GM12875 (cell line): ENCODE measurements around the gene HS6ST1.

Experiments
- H3K4me3 ChIP-seq: one replicate; pipeline ENCODE4 v1.5.1; 2011; ENCODE audit warnings: low read depth, low read length, control low read depth
- TF ChIP-seq, protein P1 (sequence below): IDR thresholded peaks from 2 replicates; pipeline ENCODE4 v1.5.1; 2011; ENCODE audit warnings: low read depth, mild to moderate bottlenecking, control low read depth, inconsistent platforms, low read length, moderate library complexity, borderline replicate concordance; ENCODE audit not compliant: insufficient read depth

HS6ST1 gene

DNA sequence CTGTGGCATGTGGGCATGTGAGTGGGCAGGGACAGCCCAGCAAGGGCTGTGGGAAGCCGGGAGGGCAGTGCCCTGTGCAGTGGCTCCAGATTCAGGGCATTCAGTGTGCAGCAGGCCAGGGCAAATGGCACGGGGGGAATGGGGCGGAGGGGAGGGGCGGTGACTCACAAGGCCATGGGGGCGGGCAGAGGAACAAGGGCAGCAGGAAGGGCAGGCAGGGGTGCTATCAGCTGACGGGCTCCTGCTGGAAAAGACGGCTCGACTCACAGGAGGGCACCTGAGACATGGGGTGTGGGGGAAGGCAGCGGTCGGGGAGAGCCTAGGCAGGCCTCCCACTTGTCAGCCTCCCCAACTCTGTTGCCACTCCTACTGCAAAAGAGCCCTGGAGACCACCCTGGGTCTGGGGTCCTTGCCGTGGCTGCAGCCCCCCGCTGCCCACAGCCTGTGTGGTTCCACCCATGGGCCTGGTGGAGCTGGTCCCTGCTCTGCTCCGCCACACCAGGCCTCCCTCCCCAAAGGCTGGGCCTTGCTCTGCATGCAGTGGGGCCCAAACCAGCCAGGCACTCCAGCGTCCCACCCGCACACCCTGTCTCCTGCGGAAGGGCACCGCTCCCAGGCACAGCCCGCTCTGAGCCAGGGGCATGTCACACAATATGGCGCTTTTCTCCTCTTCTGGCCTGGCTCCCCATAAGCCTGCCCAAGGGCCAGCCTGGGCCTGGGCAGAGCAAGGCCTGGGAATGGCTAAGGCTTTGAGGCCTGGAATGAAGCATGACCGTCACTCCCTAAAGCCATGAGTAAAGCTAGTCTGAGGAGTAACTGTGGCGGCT lies 25.9 kb downstream of the HS6ST1 start:
- H3K4me3 ChIP-seq = no peak overlapping the region
- TF ChIP-seq, protein P1, sequence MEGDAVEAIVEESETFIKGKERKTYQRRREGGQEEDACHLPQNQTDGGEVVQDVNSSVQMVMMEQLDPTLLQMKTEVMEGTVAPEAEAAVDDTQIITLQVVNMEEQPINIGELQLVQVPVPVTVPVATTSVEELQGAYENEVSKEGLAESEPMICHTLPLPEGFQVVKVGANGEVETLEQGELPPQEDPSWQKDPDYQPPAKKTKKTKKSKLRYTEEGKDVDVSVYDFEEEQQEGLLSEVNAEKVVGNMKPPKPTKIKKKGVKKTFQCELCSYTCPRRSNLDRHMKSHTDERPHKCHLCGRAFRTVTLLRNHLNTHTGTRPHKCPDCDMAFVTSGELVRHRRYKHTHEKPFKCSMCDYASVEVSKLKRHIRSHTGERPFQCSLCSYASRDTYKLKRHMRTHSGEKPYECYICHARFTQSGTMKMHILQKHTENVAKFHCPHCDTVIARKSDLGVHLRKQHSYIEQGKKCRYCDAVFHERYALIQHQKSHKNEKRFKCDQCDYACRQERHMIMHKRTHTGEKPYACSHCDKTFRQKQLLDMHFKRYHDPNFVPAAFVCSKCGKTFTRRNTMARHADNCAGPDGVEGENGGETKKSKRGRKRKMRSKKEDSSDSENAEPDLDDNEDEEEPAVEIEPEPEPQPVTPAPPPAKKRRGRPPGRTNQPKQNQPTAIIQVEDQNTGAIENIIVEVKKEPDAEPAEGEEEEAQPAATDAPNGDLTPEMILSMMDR = no peak

- H3K4me3 ChIP-seq = no peak overlapping the region
- TF ChIP-seq, protein P1 = no peak
Observed at GRCh38 chr2:128291844-128292598, 26.6 kb downstream of the HS6ST1 start.

DNA sequence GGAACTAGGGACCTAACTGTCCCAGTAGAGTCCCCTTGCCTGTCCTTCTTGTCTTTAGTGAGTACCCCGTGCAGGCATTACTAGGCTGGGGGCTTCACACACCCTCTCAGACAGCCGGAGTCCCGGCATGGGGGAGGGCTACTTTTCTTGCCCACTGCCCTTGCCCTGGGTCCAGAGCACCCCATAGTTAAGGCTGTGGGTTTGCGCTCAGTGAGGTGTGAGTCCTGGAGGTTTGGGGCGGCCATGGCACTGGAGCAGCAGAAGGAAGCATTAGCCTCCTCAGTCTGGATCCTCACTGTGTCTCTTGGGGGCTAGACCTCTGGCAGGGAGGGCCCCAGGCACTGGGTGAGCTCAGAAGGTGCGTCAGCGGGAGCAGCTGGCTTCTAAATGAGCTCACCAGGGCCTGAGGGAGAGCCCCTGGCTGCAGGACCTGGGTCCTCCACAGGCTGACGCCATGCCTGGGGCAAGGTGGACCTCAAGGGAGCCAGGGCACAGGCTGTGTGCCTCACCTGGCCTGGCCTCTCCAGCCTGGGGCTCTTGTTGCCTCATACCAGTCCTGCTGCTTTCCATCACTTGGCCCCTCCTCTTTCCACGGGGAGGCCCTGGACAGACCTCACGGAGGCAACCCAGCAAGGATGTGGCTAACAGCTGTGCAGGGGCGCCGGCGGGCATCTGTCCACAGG lies 27.4 kb downstream of the HS6ST1 start:
- TF ChIP-seq, protein P1 = no peak
- no peak overlapping the region for H3K4me3 ChIP-seq

DNA sequence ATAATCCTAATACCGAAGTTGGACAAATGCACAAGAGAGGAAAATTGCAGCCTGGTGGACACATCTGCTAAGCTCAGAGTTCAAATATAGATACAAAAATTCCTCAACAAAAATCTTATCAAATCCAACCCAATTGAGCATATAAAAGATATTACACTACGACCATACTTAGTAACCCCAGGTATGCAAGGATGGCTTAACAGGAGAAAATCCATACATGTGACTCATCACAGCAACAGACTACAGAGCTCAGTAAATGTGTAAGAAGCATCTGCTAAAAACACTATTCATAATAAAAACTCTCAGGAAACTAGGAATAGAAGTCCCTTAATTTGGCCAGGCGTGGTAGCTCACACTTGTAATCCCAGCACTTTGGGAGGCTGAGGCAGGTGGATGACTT lies 28.3 kb downstream of the HS6ST1 start:
- TF ChIP-seq, protein P1 = no peak

DNA sequence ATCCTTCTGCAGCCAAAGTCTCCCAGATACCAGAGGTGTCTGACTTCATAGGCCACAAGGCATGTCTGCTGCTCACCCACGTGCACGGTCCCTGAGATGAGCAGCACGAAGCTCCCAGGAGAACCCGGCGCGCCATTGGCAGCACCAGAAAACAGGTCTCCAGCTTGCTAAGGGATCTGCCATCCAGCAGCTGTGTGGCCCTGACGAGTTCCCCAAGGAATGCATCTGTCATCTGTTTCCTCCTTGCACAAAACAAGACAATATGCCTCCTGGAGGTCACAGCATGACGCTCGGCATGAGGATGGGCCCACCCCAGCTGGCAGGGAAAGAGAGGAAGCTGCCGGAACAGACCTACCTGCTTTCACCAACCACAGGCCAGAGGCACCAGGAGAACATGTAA lies 29.2 kb downstream of the HS6ST1 start:
- TF ChIP-seq, protein P1 = no peak
- H3K4me3 ChIP-seq = no peak overlapping the region

More for the DNA sequence above, 28.3 kb downstream of the HS6ST1 start:
- H3K4me3 ChIP-seq = no peak overlapping the region

- H3K4me3 ChIP-seq = no peak overlapping the region
- TF ChIP-seq, protein P1 = no peak
Observed at GRCh38 chr2:128288781-128289180, 29.9 kb downstream of the HS6ST1 start.
